ENCODE measurements around the gene ACTL6B.

The ACTL6B gene

DNA sequence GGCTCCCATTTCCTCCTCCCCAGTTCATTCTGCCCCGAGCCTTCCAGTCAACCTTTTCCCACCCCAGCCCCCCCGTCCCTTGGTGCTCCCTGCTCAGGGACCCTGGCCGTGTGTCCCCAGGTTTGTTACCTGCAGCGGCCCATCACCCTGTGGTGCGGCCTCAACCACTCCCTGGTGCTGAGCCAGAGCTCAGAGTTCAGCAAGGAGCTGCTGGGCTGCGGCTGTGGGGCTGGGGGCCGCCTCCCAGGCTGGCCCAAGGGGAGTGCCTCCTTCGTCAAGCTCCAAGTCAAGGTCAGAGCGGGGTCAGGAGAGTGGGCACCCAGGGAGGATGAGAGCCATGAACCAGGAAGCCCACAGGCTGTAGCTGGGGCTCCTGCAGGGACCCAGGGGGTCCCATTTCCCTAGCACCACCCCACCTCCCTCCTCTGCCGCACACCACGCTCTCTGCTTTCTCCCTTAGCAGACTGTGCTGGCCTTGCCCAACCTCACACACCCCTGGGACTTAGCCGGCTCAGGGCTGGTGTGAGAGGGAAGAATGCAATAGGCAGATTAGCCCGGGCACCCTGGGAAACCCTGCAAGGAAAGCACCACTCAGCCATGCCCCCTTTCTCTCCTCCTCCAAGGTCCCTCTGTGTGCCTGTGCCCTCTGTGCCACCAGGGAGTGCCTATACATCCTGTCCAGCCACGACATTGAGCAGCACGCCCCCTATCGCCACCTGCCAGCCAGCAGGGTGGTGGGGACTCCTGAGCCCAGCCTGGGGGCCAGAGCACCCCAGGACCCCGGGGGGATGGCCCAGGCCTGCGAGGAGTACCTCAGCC lies 56.1 kb downstream of the ACTL6B start:
- no peak for DNase-seq

DNA sequence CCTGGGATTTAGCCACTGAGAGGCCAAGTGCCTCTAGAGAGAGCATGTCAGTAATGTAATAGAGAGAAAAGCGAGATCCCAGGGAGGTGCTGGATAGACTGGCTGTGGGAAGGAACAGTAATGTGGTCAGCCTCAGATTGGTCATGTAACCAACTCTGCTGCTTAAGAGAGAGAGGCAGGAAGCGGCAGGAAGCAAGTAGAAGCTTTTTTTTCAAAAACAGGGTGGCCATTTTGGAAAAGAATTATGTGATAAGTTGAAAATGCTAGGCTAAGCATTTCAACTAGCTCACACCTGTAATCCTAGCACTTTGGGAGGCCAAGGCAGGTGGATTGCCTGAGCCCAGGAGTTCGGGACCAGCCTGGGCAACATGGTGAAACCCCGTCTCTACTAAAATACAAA lies 57.8 kb downstream of the ACTL6B start:
- no peak for DNase-seq

GRCh38 chr7:100595188-100595587 lies 61.1 kb downstream of the ACTL6B start:
- DNase-seq: no peak

Measured in EL (cell line).